Measurements from ENCODE around the gene ANTKMT.

- no peak for TF ChIP-seq POLR2A (IDR thresholded peaks at IDR 0.05; ENCODE audit: low read depth, low read length)
- TF ChIP-seq POLR2AphosphoS5 (IDR thresholded peaks at IDR 0.05; ENCODE audit: insufficient read depth, low read depth, low read length): no peak
Measured at GRCh38 chr16:686459-687260, 34.3 kb upstream of the ANTKMT start.

All from endothelial cell of umbilical vein (primary cell).